ENCODE results near the gene C9orf153. TPM values are rescaled to one million over a fixed set of nuclear protein-coding genes. Genes with fewer than 3 reads are reported as not detected.

C9orf153 gene
- total and polyA plus RNA-seq, 11 donors, result 0.14 to 0.72 (median 0.42) TPM; not detected in 4

DNA sequence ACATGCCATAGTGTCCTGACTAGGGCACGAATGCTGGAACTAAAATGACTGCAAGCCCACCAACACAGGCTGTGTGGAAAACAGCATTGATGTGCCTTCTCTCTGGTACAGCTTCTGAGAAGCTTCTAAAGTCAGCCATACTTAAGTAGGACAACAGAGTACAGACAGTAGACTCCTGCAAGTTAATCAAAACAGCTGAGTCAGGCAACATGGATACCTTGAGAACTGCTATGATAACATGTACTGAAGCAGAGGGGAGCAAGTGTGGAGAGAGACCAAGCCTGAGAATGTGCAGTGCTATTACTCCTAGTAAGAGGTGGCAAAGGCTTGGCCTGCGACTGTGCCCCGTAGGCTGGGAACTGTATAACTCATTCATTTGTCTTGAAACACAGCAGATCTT, 20.4 kb upstream of the C9orf153 start:
- Histone ChIP-seq H3K9me3 (no peaks in the 10 kb centered on the region), H3K27ac (no peak overlapping the region), H3K4me1 (peaks cover 0 to 65% (median 54%) of the 10 kb centered on the region in 12 donors), H3K4me3 (peak overlapping the region in 3 of 12 donors; percentile 2 to 11 (median 9)), H3K27me3 (no peaks in the 10 kb centered on the region), H3K36me3 (peaks cover 0 to 13% (median 0%) of the 10 kb centered on the region in 9 donors)
- TF ChIP-seq, protein P1, sequence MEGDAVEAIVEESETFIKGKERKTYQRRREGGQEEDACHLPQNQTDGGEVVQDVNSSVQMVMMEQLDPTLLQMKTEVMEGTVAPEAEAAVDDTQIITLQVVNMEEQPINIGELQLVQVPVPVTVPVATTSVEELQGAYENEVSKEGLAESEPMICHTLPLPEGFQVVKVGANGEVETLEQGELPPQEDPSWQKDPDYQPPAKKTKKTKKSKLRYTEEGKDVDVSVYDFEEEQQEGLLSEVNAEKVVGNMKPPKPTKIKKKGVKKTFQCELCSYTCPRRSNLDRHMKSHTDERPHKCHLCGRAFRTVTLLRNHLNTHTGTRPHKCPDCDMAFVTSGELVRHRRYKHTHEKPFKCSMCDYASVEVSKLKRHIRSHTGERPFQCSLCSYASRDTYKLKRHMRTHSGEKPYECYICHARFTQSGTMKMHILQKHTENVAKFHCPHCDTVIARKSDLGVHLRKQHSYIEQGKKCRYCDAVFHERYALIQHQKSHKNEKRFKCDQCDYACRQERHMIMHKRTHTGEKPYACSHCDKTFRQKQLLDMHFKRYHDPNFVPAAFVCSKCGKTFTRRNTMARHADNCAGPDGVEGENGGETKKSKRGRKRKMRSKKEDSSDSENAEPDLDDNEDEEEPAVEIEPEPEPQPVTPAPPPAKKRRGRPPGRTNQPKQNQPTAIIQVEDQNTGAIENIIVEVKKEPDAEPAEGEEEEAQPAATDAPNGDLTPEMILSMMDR (IDR thresholded peaks at IDR 0.05), result no peak
- no peak for TF ChIP-seq POLR2A (IDR thresholded peaks at IDR 0.05)
- DNase-seq, result no peak
- intact Hi-C loops (cut with DNase I), result loop anchor here in 2 of 10 donors (5.0 to 10.0 kb wide), 3 partner anchors 72 to 335 kb away; partner anchors contain the start of genes NAA35 (in 1 of the 2) and TUT7 (in 1 of the 2)
- WGBS, 4 donors, result 72 to 81% (median 79%) methylated on average over 3 of the region's 3 CpGs
- no peak for ATAC-seq

GRCh38 chr9:86277072-86277471, 17.6 kb upstream of the C9orf153 start:
- peaks cover 0 to 67% (median 53%) of the 10 kb centered on the region in 12 donors for H3K4me1 ChIP-seq
- intact Hi-C loops (cut with DNase I), result no loop called here
- ATAC-seq, result no peak
- 43 to 55% (median 46%) methylated on average over 1 of the region's 1 CpG for WGBS, 4 donors
- no peak for DNase-seq
- no peak overlapping the region for H3K4me3 ChIP-seq
- no peak overlapping the region for H3K27ac ChIP-seq
- peaks cover 0 to 34% (median 17%) of the 10 kb centered on the region in 9 donors for H3K36me3 ChIP-seq
- H3K27me3 ChIP-seq, result no peaks in the 10 kb centered on the region
- H3K9me3 ChIP-seq, result no peaks in the 10 kb centered on the region
- TF ChIP-seq, protein P1 (IDR thresholded peaks at IDR 0.05), result no peak
- TF ChIP-seq POLR2A (IDR thresholded peaks at IDR 0.05), result no peak

DNA sequence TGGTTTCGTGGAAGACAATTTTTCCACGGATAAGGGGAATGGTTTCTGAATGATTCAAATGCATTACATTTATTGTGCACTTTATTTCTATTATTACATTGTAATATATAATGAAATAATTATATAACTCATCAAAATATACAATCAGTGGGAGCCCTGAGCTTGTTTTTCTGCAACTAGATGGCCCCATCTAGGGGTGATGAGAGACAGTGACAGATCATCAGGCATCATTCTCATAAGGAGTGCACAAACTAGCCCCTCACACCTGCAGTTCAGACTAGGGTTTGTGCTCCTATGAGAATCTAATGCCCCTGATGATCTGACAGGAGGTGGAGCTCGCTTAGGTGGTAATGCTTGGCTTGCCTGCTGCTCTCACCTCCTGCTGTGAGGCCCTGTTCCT, 16.5 kb upstream of the C9orf153 start:
- intact Hi-C loops (cut with DNase I), result loop anchor here in 1 of 10 donors (2.0 kb wide), 1 partner anchor 73 kb away; no protein-coding TSS in a partner anchor
- Histone ChIP-seq H3K27ac (no peak overlapping the region), H3K4me3 (no peak overlapping the region), H3K36me3 (peaks cover 0 to 45% (median 28%) of the 10 kb centered on the region in 9 donors), H3K9me3 (no peaks in the 10 kb centered on the region), H3K27me3 (no peaks in the 10 kb centered on the region), H3K4me1 (peaks cover 0 to 62% (median 49%) of the 10 kb centered on the region in 12 donors)
- no peak for TF ChIP-seq POLR2A (IDR thresholded peaks at IDR 0.05)
- TF ChIP-seq, protein P1 (IDR thresholded peaks at IDR 0.05), result peak in 5 of 12 donors; percentile 15 to 38 (median 26)
- ATAC-seq (no peak), DNase-seq (no peak)
- 79 to 90% (median 82%) methylated on average over 3 of the region's 3 CpGs for WGBS, 4 donors

GRCh38 chr9:86274821-86275643, 15.6 kb upstream of the C9orf153 start:
- no peaks in the 10 kb centered on the region for H3K27me3 ChIP-seq
- H3K27ac ChIP-seq, result no peak overlapping the region
- intact Hi-C loops (cut with DNase I), result loop anchor here in 1 of 10 donors (2.0 kb wide), 1 partner anchor 72 kb away; no protein-coding TSS in a partner anchor
- H3K4me3 ChIP-seq, result no peak overlapping the region
- DNase-seq (no peak), ATAC-seq (peak in 3 of 4 donors; percentile 23 to 51 (median 28))
- H3K4me1 ChIP-seq, result peaks cover 0 to 53% (median 40%) of the 10 kb centered on the region in 12 donors
- H3K36me3 ChIP-seq, result peaks cover 0 to 46% (median 30%) of the 10 kb centered on the region in 9 donors
- H3K9me3 ChIP-seq, result no peaks in the 10 kb centered on the region
- TF ChIP-seq, protein P1 (IDR thresholded peaks at IDR 0.05), result no peak
- no peak for TF ChIP-seq POLR2A (IDR thresholded peaks at IDR 0.05)
- WGBS, 4 donors, result 62 to 67% (median 64%) methylated on average over 7 of the region's 7 CpGs

All from heart left ventricle (tissue), 16 donors.